RPMI7951 (cell line): Measurements from ENCODE around the gene ORMDL2. TPM values are rescaled to one million over a fixed set of nuclear protein-coding genes. Genes with fewer than 3 reads are reported as not detected.

Experiments used
- DNase-seq: peaks from one replicate; pipeline ENCODE4 v3.0.0-alpha.2; 2012; ENCODE audit warnings: low read depth
- total RNA-seq: library from RNA; depleted of rRNA; stranded (reverse); fragments of >200 nt; shearing (Covaris generic); gene quantifications from 2 replicates; pipeline ENCODE4 v1.2.3, GENCODE V29; 2014; rRNA removed

ORMDL2 gene
- 25.5 and 37.1 TPM in 2 replicates for total RNA-seq

GRCh38 chr12:55817345-55818139 is at the start of gene ORMDL2, which contains the start of gene SARNP:
Gene ORMDL2, plus strand, starts transcription at chr12:55818041. Its CDS starts 959 bp downstream, at chr12:55819000.
Gene SARNP, minus strand, starts transcription at chr12:55817724. Its CDS starts 23 bp downstream, at chr12:55817701.
- DNase-seq, result peak; percentile 99

GRCh38 chr12:55771736-55772135 is 46.1 kb upstream of the ORMDL2 start:
- DNase-seq, result no peak

GRCh38 chr12:55777856-55778255 is 40.0 kb upstream of the ORMDL2 start:
- no peak for DNase-seq

- no peak for DNase-seq
These were observed 37.2 kb upstream of the ORMDL2 start for GRCh38 chr12:55780685-55781084.

- DNase-seq, result no peak
These were observed 29.3 kb upstream of the ORMDL2 start for GRCh38 chr12:55788546-55788945.

DNA sequence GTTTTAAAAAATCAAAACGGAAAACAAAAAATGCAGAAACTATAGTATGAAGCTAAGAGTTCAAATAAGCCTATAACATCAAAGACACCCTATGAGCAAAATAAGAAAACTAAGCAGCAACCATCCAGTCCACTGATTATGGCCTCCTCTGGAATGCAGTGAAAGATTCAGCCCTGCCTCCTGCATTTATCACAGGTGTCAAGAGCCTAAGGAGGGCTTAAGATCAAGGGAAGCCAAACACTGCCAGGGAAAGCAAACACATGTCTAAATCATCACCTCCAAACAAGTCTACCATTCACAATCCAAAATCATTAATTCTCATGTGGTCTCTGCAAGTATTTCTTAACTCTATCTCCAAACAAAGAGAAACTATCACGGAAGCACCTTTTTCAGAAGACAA is 28.7 kb upstream of the ORMDL2 start:
- DNase-seq, result no peak

DNA sequence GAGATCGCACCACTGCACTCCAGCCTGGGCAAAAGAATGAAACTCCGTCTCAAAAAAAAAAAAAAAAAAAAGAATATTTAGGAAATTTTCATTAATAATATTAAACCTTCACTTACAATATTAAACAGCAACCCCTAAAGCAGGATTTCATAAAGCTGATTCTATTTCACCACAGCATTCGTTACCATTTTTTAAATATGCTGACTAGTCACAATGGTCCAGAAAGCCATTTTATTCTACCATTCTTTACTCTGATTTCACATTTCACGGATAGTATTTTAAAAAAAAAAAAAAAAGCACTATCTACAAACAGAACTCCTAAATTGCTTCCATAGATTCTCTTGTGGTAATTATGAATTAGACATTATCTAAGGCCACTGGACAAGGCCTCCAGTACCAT is 27.9 kb upstream of the ORMDL2 start:
- no peak for DNase-seq

DNA sequence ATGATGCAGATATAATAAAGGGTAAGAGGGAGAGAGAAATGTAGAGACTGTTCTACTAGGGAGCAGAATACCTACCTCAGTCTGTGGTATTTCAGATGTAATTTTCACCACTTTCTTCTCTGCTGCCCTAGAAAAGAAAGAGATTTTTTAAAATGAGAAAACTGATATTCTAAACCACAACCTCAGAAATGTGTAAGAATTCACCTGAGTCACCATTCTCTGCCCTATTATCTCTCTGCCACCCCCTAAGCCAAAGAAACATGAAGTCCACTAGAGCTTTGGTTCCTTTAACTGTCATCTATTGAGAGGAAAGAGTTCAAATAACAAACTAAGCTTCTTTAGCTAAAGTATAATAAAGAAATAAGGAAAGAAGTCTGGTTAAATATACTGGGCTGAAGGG is 21.9 kb upstream of the ORMDL2 start:
- no peak for DNase-seq

DNA sequence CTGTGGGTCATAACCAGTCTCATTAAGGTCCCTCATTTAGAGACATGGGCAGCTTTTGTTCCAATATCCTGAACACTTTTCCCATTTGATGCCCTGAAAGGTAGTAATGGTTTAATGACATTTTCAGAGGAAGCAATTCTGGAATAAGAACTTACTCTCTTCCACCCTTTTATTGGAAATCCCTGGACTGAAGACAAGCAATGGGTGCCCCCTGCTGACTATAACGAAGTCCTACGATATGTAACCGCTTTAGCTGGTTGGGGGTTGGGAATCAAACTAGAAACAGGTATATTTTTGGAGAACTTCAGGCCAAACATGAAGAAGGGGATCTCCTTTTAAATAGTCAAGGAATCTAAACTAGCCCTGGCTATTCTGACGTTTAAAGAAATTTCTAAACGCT is 20.8 kb upstream of the ORMDL2 start:
- DNase-seq, result peak; percentile 25

GRCh38 chr12:55797550-55797949 is 20.3 kb upstream of the ORMDL2 start:
- DNase-seq, result no peak

GRCh38 chr12:55806982-55807381 is 10.9 kb upstream of the ORMDL2 start:
- DNase-seq, result no peak

GRCh38 chr12:55809274-55809673 is 8.6 kb upstream of the ORMDL2 start:
- no peak for DNase-seq

DNA sequence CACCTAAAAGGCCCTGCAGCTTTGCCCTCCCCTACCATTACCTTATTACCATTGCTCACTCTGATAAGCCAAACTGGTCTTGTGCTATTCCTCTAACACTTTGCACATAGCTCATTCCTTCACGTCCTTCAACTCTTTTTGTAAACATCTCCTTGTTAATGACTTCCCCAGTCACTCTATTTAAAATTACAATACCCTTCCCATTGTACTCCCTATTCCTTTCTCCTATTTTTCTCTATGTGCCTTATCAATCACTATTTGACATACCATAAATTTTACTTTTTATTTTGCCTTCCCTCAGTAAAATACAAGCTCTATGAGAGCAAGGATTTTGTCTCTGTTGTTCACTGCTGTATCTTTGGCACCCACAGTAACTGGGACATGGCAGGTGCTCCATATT is 5.8 kb upstream of the ORMDL2 start:
- no peak for DNase-seq

GRCh38 chr12:55814257-55814656 is 3.6 kb upstream of the ORMDL2 start:
- DNase-seq, result no peak

DNA sequence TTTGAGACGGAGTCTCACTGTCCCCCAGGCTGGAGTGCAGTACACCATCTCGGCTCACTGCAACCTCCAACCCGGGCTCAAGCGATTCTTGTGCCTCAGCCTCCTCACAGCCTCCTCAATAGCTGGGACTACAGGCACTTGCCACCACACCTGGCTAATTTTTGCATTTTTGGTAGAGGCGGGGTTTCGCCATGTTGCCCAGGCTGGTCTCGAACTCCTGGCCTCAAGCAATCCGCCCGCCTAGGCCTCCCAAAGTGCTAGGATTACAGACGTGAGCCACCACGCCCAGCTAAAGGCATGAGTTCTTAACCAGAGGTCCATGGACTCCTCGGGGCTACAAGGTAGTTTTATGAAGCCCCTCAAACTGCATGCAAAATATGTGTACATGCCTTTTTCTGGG is 2.4 kb upstream of the ORMDL2 start:
- no peak for DNase-seq

DNA sequence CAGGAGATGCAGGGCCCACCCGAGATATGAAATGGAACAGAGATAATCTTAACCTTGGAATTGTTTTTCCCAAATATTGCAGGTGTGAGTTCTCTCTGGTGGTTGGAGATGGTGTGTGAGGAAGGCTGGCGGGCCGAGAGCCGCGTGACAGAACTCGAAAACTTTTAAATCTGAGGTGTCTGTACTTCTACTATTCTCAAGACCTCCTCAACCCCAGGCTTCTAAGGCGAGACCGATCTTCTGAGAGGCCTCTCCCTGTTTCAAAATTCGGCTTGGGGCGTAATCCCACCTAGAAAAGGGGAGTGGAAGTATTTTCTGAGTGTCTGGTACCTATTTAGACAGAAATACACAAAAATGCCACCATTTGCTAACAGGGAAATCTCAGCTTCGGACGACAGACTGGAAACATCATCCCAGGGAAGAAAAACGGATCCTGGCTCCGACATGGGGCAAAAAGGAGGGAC is 928 bp upstream of the ORMDL2 start:
- peak; percentile 26 for DNase-seq

DNA sequence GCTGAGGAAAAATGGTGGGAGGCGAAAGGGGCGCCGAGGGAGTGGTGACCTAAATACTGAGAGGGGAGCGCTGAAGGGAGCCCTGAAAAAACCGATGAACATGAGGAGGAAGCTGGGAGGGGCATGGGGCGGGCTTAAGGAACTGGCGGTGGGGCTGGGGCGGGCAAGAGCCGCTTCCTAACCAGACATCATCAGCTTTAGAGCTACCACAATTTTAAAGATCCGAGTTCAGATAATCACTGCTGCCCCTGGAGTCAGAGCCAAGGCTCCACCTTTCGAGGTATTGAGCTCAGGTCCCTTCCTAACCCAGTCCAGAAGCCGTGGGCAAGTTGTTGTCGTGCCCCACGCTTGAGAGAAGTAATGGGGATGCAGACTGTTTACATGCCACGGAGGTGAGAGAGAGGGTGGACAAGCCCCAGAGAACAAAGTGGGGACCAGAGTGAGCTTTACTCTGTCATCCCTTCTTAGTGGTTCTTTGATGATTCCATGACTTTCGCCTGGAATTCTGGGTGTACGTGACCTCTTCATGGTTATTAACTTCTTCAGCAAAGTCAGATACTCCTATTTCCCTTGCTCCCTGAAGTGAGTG is 393 bp downstream of the ORMDL2 start:
- DNase-seq, result peak; percentile 7

- no peak for DNase-seq
These were observed 1.0 kb downstream of the ORMDL2 start for GRCh38 chr12:55818886-55819285.

GRCh38 chr12:55820679-55821078 is 2.8 kb downstream of the ORMDL2 start:
- DNase-seq, result peak; percentile 20

- DNase-seq, result no peak
These were observed 4.4 kb downstream of the ORMDL2 start for GRCh38 chr12:55822228-55822627.

GRCh38 chr12:55823419-55823818 is 5.6 kb downstream of the ORMDL2 start:
- no peak for DNase-seq

DNA sequence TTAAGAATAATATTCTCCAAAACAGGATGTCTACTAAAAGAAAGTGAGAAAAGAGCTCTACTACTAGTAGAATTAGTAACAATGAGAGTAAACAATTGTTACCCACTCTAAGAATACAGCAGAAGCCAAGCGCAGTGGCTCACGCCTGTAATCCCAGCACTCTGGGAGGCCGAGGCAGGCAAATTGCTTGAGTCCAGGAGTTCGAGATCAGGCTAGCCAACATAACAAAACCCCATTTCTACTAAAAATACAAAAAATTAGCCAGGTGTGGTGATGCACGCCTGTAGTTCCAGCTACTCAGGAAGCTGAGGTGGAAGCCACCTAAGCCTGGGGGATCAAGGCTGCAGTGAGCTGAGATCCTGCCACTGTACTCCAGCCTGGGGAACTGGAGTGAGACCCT is 6.9 kb downstream of the ORMDL2 start:
- no peak for DNase-seq

- no peak for DNase-seq
These were observed 10.0 kb downstream of the ORMDL2 start for GRCh38 chr12:55827806-55828205.
